Mucosa of gallbladder (tissue), 1 donor: ENCODE data around the gene KIR3DL2. TPM values are rescaled to one million over a fixed set of nuclear protein-coding genes. Genes with fewer than 3 reads are reported as not detected.
"Not testable (repeated sequence)": the region's sequence is repeated elsewhere in the genome, so short reads cannot be mapped to it uniquely, and the experiment has no call there.

Source experiments
- DNase-seq: peaks from one replicate; pipeline ENCODE4 v3.0.0-alpha.2; 2020; ENCODE audit warnings: low spot score
- total RNA-seq: library from RNA; stranded (reverse); gene quantifications from one replicate; pipeline ENCODE4 v1.2.1, GENCODE V29; 2021
- donor health status: DM: no; HTN: no; CAD: no.

Gene KIR3DL2
- not detected for total RNA-seq

DNA sequence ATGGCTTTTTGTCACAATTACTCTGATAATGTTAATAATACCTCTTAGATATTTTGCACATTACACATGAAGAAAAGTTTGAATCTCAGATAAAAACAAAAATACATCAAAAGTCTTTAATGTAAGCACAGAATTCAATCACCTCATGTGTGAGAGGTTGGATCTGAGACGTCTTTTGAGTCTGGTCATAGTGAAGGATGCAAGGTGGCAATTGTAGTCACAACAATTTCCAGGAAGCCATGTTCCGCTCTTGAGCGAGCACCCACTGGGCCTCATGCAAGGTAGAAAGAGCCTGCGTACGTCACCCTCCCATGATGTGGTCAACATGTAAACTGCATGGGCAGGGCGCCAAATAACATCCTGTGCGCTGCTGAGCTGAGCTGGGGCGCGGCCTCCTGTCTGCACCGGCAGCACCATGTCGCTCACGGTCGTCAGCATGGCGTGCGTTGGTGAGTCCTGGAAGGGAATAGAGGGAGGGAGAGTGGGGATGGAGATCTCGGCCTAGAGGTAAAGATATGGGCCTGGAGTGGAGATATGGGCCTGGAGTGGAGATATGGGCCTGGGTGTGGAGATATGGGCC is at the start of gene KIR3DL2:
Gene KIR3DL2, plus strand, starts transcription at position 383 of the 580 bp plus-strand sequence. Its CDS starts 33 bp downstream, at position 416.
- not testable (repeated sequence) for DNase-seq

DNA sequence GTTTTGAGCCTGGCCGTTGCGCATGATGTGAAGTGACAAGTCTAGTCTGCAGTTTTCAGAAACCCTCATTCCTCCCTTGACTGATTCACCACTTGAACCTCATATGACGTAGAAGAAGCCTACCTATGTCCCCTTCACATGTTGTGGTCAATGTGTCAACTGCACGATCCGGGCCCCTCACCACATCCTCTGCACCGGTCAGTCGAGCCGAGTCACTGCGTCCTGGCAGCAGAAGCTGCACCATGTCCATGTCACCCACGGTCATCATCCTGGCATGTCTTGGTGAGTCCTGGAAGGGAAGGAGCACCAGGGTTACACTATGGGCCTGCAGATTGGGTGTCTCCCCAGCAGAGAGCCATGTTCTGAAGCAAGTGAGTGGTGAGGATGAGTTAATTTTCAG is 46.8 kb upstream of the KIR3DL2 start, which contains the start of gene KIR2DL4:
Gene KIR2DL4, plus strand, starts transcription at position 201 of the 400 bp plus-strand sequence. Its CDS starts 42 bp downstream, at position 243.
- DNase-seq: no peak

DNA sequence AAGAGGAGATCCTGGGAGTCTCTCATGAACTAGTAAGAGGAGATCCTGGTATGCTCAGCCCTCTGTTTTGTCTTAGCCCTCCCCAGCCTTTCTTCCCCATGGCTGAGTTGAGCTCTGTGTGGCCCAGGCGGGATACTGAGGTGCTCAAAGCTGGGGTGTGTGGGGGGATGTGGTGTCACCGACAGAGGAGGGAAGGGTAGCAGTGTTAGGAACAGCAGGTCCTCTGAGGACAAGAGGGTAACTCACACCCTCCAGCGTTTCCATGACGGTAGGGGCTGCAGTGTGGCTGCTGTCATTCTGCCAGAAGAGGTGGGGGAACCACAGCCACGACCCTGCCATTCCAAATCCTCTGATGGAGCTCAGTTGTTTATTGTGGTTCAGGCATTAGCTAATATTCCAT is 46.1 kb upstream of the KIR3DL2 start:
- no peak for DNase-seq

DNA sequence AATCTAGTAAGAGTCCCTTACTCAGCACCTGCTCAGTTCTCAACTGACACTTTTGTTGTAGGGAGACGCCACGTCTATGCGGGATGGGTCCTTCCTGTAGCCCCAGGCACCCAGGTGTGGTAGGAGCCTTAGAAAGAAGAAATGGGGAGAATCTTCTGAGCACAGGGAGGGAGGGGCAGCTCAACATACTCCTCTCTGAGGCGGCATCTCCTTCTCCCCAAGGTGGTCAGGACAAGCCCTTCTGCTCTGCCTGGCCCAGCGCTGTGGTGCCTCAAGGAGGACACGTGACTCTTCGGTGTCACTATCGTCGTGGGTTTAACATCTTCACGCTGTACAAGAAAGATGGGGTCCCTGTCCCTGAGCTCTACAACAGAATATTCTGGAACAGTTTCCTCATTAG is 45.7 kb upstream of the KIR3DL2 start:
- DNase-seq: no peak

DNA sequence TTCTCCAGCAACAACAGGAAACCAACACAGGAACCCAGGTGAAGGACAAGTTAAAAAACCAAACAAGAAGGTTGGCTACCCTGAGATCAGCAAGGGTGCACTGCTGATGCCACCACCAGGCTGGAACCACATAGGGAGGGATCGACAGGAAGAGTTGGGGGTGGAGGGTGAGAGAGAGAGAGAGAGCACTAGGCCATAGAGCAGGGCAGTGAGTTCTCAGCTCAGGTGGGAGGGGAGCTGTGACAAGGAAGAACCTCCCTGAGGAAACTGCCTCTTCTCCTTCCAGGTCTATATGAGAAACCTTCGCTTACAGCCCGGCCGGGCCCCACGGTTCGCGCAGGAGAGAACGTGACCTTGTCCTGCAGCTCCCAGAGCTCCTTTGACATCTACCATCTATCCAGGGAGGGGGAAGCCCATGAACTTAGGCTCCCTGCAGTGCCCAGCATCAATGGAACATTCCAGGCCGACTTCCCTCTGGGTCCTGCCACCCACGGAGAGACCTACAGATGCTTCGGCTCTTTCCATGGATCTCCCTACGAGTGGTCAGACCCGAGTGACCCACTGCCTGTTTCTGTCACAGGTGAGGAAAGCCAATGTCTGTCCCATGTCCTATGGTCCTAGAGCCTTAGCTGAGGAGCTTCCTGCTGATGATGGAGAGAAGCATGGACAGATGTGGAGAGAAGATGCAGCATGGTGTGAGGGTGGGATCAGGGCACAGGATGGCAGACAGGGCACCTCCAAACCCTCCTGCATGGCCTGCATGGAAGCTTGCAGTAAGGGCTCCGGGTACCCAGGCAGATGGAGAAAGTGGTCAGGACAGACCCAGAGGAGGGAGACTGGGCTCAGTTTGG is 44.4 kb upstream of the KIR3DL2 start:
- no peak for DNase-seq

DNA sequence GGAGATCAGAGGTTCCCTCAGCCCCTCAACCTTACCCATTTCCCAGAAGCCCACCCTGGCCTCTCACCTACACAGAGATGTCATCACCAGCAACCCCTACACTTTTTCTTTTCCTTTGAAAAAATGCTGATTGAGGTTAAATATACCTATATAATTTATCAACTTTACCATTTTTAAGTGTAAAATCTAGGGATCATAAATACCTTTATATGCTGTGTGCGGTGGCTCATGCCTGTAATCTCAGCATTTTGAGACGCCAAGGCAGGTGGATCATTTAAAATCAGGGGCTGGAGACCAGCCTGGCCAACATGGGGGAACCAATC is 43.8 kb upstream of the KIR3DL2 start:
- DNase-seq: no peak

DNA sequence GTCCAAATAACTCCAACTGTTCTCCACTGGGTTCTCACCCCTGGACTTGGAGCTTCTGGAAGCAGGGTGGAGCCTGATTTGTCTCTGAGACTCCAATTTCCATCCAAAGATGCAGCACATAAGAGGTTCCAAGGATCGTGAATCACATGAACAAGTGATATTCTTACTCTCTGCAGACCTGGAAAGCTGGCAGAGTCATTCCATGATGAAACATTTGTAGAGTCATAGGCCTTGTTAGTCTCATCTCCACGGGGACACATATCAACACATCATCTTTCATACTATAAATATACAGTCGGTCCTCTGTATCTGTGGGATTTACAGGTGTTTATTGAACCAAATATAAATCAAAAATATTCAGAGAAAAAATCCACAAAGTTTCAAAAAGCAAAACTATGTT is 35.7 kb upstream of the KIR3DL2 start:
- DNase-seq: not testable (repeated sequence)

DNA sequence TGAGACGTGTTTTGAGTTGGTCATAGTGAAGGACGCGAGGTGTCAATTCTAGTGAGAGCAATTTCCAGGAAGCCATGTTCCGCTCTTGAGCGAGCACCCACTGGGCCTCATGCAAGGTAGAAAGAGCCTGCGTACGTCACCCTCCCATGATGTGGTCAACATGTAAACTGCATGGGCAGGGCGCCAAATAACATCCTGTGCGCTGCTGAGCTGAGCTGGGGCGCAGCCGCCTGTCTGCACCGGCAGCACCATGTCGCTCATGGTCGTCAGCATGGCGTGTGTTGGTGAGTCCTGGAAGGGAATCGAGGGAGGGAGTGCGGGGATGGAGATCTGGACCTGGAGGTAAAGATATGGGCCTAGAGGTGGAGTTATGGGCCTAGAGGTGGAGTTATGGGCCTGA is 34.0 kb upstream of the KIR3DL2 start, which contains the start of gene KIR3DL1:
Gene KIR3DL1, plus strand, starts transcription at position 218 of the 400 bp plus-strand sequence.
- DNase-seq: not testable (repeated sequence)

DNA sequence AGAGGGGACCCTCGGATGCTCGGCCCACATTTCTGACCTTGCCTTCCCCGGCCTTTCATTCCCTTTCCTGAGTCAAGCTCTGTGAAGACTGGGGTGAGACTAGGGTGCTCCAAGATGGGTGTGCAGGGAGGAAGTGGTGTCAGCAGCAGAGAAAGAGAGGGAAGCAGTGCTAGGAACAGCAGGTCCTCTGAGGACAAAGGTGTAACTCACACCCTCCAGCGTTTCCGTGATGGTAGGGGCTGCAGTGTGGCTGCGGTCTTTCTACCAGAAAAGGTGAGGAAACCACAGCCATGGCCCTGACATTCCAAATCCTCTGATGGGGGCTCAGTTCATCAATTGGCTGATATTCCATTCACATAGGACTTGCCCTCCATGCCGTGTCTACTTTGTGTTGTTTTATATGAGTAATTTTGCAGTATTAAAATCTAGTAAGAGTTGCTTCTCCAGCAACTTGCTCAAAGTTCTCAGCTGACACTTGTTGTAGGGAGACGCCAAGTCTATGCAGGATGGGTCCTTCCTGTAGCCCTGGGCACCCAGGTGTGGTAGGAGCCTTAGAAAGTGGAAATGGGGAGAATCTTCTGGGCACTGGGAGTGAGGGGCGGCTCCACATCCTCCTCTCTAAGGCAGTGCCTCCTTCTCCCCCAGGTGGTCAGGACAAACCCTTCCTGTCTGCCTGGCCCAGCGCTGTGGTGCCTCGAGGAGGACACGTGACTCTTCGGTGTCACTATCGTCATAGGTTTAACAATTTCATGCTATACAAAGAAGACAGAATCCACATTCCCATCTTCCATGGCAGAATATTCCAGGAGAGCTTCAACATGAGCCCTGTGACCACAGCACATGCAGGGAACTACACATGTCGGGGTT is 32.3 kb upstream of the KIR3DL2 start:
- no peak for DNase-seq

DNA sequence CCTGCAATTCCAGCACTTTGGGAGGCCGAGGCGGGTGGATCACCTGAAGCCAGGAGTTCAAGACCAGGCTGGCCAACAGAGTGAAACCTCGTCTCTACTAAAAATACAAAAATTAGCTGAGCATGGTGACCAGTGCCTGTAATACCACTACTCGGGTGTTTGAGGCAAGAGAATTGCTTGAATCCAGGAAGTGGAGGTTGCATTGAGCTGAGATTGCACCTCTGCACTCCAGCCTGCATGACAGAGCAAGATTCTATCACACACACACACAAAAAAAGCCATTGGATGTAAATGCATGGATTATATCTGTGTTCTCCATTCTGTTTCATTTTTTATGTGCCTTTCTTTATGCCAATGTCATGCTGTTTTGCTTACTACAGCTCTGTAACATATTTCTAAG is 25.8 kb upstream of the KIR3DL2 start:
- not testable (repeated sequence) for DNase-seq

DNA sequence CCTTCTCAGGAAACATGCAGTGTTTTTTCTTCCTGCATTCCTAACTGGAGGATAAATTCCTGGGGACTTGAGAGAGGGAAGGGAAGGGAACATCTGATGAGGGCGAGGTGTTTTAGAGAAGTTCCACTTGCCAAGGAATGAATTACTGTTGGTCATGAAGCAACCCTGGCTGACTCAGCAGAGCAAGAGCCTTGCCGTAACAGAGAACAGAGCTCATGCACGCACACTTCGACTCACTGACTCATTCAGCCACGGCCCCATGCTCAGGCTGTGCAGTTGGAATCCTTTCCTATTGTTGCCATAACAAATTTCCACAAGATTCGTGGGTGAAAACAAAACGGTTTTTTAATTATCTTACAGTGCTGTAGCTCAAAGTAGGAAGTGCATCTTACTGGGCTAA is 24.9 kb upstream of the KIR3DL2 start:
- not testable (repeated sequence) for DNase-seq

DNA sequence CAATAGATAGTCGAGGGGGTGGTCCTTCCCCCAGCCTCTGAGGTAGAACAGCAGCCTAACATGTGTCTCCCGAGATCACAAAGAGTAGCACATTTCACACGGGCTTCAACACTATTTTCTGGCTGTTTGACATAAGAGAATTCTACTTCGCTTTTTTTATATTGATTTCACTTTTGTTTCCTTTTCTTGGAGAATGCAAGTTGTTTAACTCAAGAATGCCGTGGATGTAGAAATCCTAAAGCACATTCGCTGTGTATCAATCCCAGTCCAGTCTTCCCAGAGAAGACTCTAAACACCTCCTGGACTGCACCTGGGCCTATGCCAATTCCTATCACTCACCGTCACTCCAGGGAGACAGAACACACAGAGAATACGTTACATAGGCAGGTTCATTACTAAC is 22.2 kb upstream of the KIR3DL2 start:
- not testable (repeated sequence) for DNase-seq

DNA sequence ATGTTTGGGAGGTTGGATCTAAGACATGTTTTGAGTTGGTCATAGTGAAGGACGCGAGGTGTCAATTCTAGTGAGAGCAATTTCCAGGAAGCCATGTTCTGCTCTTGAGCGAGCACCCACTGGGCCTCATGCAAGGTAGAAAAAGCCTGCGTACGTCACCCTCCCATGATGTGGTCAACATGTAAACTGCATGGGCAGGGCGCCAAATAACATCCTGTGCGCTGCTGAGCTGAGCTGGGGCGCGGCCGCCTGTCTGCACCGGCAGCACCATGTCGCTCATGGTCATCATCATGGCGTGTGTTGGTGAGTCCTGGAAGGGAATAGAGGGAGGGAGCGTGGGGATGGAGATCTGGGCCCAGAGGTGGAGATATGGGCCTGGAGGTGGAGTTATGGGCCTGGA is 17.7 kb upstream of the KIR3DL2 start, which contains the start of gene KIR2DS4:
Gene KIR2DS4, plus strand, starts transcription at position 181 of the 400 bp plus-strand sequence.
- DNase-seq: not testable (repeated sequence)

DNA sequence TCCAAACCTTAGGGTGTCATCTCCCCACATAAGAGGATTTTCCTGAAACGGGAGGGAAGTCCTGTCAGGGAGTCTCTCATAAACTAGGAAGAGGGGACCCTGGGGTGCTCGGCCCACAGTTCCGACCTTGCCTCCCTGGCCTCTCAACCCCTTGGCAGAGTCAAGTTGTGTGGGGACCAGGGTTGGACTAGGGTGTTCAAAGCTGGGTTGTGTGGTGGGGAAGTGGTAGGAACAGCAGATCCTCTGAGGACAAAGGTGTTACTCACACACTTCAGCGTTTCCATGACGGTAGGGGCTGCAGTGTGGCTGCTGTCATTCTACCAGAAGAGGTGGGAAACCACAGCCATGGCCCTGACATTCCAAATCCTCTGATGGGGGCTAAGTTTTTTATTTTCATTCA is 15.1 kb upstream of the KIR3DL2 start:
- not testable (repeated sequence) for DNase-seq

DNA sequence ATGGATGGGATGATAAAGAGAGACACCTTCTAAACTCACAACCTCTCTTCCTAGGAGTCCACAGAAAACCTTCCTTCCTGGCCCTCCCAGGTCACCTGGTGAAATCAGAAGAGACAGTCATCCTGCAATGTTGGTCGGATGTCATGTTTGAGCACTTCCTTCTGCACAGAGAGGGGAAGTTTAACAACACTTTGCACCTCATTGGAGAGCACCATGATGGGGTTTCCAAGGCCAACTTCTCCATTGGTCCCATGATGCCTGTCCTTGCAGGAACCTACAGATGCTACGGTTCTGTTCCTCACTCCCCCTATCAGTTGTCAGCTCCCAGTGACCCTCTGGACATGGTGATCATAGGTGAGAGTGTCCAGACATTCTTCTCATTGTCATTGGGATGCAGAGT is 12.7 kb upstream of the KIR3DL2 start:
- DNase-seq: not testable (repeated sequence)

DNA sequence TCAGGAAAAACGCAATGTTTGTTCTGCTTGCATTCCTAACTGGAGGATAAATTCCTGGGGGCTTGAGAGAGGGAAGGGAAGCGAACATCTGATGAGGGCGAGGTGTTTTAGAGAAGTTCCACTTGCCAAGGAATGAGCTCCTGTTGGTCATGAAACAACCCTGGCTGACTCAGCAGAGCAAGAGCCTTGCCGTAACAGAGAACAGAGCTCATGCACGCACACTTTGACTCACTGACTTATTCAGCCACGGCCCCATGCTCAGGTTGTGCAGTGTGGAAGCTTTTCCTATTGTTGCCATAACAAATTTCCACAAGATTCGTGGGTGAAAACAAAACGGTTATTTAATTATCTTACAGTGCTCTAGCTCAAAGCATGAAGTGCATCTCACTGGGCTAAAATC is 7.1 kb upstream of the KIR3DL2 start:
- not testable (repeated sequence) for DNase-seq

DNA sequence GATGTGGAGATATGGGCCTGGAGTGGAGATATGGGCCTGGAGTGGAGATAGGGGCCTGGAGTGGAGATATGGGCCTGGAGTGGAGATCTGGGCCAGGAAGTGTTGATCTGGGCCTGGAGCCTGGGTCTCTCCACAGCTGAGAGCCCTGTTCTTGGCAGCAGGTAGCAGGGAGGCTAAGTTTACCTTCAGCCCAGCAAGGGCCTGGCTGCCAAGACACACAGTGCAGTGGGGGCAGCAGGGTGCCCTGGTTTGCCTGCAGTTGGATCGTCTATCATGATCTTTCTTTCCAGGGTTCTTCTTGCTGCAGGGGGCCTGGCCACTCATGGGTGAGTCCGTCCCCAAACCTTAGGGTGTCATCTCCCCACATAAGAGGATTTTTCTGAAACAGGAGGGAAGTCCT is 687 bp downstream of the KIR3DL2 start:
- DNase-seq: no peak

DNA sequence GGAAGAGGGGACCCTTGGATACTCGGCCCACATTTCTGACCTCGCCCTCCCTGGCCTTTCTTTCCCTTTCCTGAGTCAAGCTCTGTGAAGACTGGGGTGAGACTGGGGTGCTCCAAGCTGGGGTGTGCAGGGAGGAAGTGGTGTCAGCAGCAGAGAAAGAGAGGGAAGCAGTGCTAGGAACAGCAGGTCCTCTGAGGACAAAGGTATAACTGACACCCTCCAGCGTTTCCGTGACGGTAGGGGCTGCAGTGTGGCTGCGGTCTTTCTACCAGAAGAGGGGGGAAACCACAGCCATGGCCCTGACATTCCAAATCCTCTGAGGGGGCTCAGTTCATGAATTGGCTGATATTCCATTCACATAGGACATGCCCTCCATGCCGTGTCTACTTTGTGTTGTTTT is 1.1 kb downstream of the KIR3DL2 start:
- no peak for DNase-seq

DNA sequence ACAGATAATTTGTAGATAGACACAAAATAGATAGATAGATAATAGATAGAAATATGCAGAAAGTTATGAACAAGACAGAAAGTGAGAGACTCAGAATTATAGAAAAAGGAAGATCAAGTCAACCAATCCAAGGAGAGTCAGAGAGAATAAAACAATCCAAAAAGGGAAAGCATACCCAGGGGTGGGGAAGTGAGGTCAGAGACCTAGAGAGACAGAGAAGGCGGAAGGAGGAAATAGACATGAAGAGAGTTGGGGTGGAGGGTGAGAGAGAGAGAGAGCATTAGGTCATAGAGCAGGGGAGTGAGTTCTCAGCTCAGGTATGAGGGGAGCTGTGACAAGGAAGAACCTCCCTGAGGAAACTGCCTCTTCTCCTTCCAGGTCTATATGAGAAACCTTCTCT is 5.0 kb downstream of the KIR3DL2 start:
- DNase-seq: not testable (repeated sequence)

DNA sequence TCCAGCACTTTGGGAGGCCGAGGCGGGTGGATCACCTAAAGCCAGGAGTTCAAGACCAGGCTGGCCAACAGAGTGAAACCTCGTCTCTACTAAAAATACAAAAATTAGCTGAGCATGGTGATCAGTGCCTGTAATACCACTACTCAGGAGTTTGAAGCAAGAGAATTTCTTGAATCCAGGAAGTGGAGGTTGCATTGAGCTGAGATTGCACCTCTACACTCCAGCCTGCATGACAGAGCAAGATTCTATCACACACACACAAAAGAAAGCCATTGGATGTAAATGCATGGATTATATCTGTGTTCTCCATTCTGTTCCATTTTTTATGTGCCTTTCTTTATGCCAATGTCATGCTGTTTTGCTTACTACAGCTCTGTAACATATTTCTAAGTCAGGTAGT is 8.2 kb downstream of the KIR3DL2 start:
- DNase-seq: not testable (repeated sequence)

DNA sequence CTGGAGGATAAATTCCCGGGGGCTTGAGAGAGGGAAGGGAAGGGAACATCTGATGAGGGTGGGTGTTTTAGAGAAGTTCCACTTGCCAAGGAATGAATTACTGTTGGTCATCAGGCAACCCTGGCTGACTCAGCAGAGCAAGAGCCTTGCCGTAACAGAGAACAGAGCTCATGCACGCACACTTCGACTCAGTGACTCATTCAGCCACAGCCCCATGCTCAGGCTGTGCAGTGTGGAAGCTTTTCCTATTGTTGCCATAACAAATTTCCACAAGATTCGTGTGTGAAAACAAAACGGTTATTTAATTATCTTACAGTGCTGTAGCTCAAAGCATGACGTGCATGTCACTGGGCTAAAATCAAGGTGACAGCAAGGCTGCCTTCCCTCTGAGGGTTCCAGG is 9.2 kb downstream of the KIR3DL2 start:
- DNase-seq: not testable (repeated sequence)

DNA sequence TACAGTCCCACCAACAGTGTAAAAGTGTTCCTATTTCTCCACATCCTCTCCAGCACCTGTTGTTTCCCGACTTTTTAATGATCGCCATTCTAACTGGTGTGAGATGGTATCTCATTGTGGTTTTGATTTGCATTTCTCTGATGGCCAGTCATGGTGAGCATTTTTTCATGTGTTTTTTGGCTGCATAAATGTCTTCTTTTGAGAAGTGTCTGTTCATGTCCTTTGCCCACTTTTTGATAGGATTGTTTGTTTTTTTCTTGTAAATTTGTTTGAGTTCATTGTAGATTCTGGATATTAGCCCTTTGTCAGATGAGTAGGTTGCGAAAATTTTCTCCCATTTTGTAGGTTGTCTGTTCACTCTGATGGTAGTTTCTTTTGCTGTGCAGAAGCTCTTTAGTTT is 13.2 kb downstream of the KIR3DL2 start:
- DNase-seq: not testable (repeated sequence)
